Bronchial epithelial cell (primary cell): ENCODE data around the gene FEV. TPM values are rescaled to one million over a fixed set of nuclear protein-coding genes. Genes with fewer than 3 reads are reported as not detected.
A peak's percentile ranks its signal among the peaks of the same experiment; 100 is the strongest.

ENCODE experiments used
- DNase-seq: peaks from one replicate; pipeline ENCODE4 v3.0.0-alpha.2; 2010; ENCODE audit warnings: low read depth
- FAIRE-seq: peaks from 2 replicates; lab custom pipeline; 2011; peaks lifted over from hg19 to GRCh38; lab: Jason Lieb, UNC
- H3K27me3 ChIP-seq: 2 replicates; pipeline ENCODE4 v1.5.1; 2011; ENCODE audit warnings: low read length; ENCODE audit not compliant: control insufficient read depth, insufficient read depth
- H3K36me3 ChIP-seq: 2 replicates; pipeline ENCODE4 v1.5.1; 2011; ENCODE audit warnings: low read length; ENCODE audit not compliant: control insufficient read depth, insufficient read depth
- H3K4me3 ChIP-seq: 2 replicates; pipeline ENCODE4 v1.5.1; 2011; ENCODE audit warnings: mild to moderate bottlenecking, low read depth, low read length, control low read depth
- CTCF ChIP-seq: IDR thresholded peaks from 2 replicates; pipeline ENCODE4 v1.5.1; 2011; ENCODE audit warnings: mild to moderate bottlenecking, moderate library complexity, low read length, control low read depth, inconsistent platforms; ENCODE audit not compliant: insufficient read depth, severe bottlenecking
- total RNA-seq: library from RNA; depleted of rRNA; stranded (reverse); fragments of >200 nt; gene quantifications from 2 replicates; pipeline ENCODE4 v1.2.1, GENCODE V29; 2014

FEV gene
- total RNA-seq, 1 donor from 2014 or later = not detected

- no peak for TF ChIP-seq CTCF
- peaks cover 22% of the 10 kb centered on the region for H3K27me3 ChIP-seq
- H3K36me3 ChIP-seq = no peaks in the 10 kb centered on the region
- no peak overlapping the region for H3K4me3 ChIP-seq
- DNase-seq (no peak), FAIRE-seq (no peak)
Measured at GRCh38 chr2:218960309-218961165, 24.4 kb downstream of the FEV start.

- Histone ChIP-seq H3K36me3 (no peaks in the 10 kb centered on the region), H3K4me3 (peak overlapping the region; percentile 31), H3K27me3 (peaks cover 24% of the 10 kb centered on the region)
- no peak for TF ChIP-seq CTCF
- DNase-seq (no peak), FAIRE-seq (no peak)
Measured at GRCh38 chr2:218959761-218960308, 25.1 kb downstream of the FEV start.

- Histone ChIP-seq H3K4me3 (peak within 1 kb of the TSS; percentile 31), H3K27me3 (peaks cover 24% of the 10 kb centered on the region), H3K36me3 (no peaks in the 10 kb centered on the region)
- peak; percentile 72 for DNase-seq
- FAIRE-seq = no peak
- TF ChIP-seq CTCF = no peak
Measured at GRCh38 chr2:218959141-218959731, 25.7 kb downstream of the FEV start, which contains the start of gene CDK5R2. Gene CDK5R2 (plus strand): TSS chr2:218959666. CDS start chr2:218959821, 155 bp downstream.

- no peak overlapping the region for H3K4me3 ChIP-seq
- DNase-seq (no peak), FAIRE-seq (no peak)
- H3K27me3 ChIP-seq = peaks cover 24% of the 10 kb centered on the region
- TF ChIP-seq CTCF = no peak
- H3K36me3 ChIP-seq = no peaks in the 10 kb centered on the region
Measured at GRCh38 chr2:218958276-218958675, 26.7 kb downstream of the FEV start.

GRCh38 chr2:218957671-218958070, 27.3 kb downstream of the FEV start:
- no peak overlapping the region for H3K4me3 ChIP-seq
- DNase-seq (peak; percentile 15), FAIRE-seq (no peak)
- H3K27me3 ChIP-seq = peaks cover 24% of the 10 kb centered on the region
- H3K36me3 ChIP-seq = no peaks in the 10 kb centered on the region
- no peak for TF ChIP-seq CTCF
